IPS-15b (cell line): ENCODE measurements around the gene UFM1.
"Not testable (repeated sequence)": the region's sequence is repeated elsewhere in the genome, so short reads cannot be mapped to it uniquely, and the experiment has no call there.

Source experiments
- H3K27me3 ChIP-seq: one replicate; pipeline ENCODE4 v1.6.1; 2013; ENCODE audit warnings: low read length; ENCODE audit not compliant: control insufficient read depth, insufficient read depth
- H3K36me3 ChIP-seq: one replicate; pipeline ENCODE4 v1.6.1; 2013; ENCODE audit warnings: low read length; ENCODE audit not compliant: control insufficient read depth, insufficient read depth
- H3K4me1 ChIP-seq: one replicate; pipeline ENCODE4 v1.6.1; 2013; ENCODE audit warnings: mild to moderate bottlenecking, low read length; ENCODE audit not compliant: control insufficient read depth, insufficient read depth
- H3K4me3 ChIP-seq: one replicate; pipeline ENCODE4 v1.5.1; 2013; ENCODE audit warnings: low read depth, low read length
- H3K9ac ChIP-seq: one replicate; pipeline ENCODE4 v1.6.1; 2013; ENCODE audit warnings: low read depth, mild to moderate bottlenecking, low read length
- H3K9me3 ChIP-seq: one replicate; pipeline ENCODE4 v1.6.1; 2013; ENCODE audit warnings: mild to moderate bottlenecking, low read length; ENCODE audit not compliant: control insufficient read depth, insufficient read depth

UFM1 gene

DNA sequence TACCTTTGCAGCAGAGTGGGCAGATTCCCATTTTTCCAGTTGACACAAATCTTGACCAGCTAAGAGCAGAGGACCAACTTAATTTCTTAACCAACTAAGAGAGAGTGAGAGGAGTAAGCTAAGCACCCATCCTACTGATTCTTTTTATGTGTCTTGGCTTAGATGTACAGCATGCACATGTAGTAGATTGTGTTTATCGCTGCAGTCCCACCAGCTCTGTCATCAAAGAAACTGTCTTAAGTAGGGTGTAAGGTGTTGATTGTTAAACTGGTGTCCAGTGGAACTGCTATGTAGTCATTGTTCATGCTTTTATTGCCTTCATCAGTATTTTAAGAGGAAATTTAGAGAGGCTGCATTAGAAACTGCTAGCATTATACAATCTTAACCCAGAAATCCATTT is 9.0 kb upstream of the UFM1 start:
- Histone ChIP-seq H3K4me3 (no peak overlapping the region), H3K27me3 (no peaks in the 10 kb centered on the region), H3K36me3 (no peaks in the 10 kb centered on the region), H3K9ac (no peak overlapping the region), H3K9me3 (no peaks in the 10 kb centered on the region), H3K4me1 (peaks cover 11% of the 10 kb centered on the region)

DNA sequence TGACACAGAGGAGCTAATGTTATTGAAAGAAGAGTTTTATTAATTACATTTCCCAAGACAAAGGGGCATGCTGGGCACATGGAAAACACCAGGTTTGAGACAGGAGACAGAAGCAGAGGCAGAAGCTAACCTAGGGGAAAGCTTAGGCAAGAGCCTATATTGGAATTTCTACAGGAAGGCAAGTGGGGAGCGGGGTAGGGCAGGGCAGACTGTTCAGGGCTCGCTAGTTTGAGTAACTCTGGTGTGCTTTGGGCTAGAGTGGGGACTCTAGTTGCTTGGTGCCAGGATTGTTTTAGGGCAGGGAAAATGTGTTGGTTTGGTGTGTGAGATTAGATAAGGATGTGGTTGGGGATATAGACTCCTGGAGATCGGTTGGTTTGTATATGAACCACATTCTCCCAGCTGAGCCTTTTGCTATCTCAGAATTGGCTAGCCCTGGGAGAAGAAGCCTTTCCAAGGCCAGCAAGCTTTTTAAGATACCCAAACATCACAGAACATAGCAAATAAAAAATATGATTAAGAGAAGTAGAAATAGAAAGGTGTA is 8.4 kb upstream of the UFM1 start:
- no peaks in the 10 kb centered on the region for H3K27me3 ChIP-seq
- no peaks in the 10 kb centered on the region for H3K36me3 ChIP-seq
- no peak overlapping the region for H3K9ac ChIP-seq
- H3K4me3 ChIP-seq = no peak overlapping the region
- peaks cover 10% of the 10 kb centered on the region for H3K4me1 ChIP-seq
- no peaks in the 10 kb centered on the region for H3K9me3 ChIP-seq

DNA sequence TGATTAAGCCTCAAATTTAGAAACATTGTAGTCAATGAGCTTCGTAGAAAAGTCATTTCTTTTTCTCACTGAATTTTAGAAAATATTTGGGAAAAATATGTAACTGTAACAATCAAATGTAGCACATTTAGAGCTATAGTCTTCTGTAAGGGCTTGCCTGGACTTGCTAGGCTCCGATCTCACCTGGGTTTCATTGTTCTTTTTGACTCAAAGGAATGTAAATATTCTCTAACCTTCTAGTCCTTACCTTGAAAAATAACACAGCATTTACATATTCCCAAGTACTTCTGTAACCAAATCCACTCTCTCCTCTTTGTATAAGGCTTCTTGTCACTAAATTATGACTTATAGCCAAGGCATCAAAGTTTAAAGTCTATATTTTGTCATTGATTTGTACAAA is 2.9 kb upstream of the UFM1 start:
- Histone ChIP-seq H3K27me3 (no peaks in the 10 kb centered on the region), H3K9ac (no peak overlapping the region), H3K4me1 (peaks cover 22% of the 10 kb centered on the region), H3K9me3 (no peaks in the 10 kb centered on the region), H3K36me3 (no peaks in the 10 kb centered on the region), H3K4me3 (no peak overlapping the region)

DNA sequence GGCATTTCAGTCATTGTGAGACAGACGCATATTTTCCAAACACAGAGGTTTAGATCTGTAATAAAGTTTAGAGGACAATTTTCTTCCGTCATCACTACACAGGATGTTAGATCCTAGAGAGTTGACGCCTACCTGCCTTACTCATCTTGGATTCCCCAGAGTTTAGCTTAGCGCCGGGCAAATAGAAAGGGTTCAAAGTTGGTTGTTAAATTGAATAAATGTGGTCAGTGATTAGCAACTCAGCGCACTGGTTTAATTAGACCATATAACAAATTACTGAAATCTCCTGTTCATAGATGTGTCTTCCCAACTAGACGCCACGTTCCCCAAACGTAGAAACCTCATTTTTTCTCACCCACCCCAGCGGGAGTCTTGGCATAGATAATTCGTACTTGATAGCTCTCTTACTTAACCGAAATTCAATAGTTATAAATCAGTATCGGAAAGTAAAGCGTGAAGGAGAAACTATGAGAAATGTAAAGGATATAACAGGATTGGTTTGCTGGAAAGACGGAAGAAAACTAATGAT is 726 bp upstream of the UFM1 start:
- peaks cover 2% of the 10 kb centered on the region for H3K36me3 ChIP-seq
- peak overlapping the region; percentile 76 for H3K4me3 ChIP-seq
- peaks cover 22% of the 10 kb centered on the region for H3K4me1 ChIP-seq
- H3K9me3 ChIP-seq = no peaks in the 10 kb centered on the region
- peak overlapping the region; percentile 61 for H3K9ac ChIP-seq
- no peaks in the 10 kb centered on the region for H3K27me3 ChIP-seq

DNA sequence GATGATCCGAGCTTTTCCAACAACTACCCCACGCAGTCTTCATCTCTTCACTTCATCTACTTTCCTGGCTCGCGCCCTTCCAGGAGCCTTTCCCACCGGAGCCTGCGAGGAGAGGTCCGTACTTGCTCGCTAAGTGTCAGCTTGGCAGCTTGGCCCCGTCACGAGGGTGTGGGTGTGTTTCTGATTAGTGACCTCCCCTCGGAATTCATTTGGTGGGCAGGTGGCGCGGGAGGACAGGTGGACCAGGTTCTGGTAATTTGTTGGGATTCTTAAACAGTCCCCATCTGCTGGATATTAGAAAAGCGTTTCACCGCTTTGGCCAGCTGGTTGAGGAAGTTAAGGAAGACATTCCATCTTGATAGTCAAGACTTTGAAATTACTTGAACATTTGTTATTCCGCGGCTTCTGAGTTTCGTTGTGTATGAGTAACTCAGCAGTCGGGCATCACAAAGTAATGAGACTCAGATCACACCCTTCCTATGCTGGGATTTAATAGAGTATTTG is 515 bp downstream of the UFM1 start:
- peaks cover 22% of the 10 kb centered on the region for H3K4me1 ChIP-seq
- no peaks in the 10 kb centered on the region for H3K27me3 ChIP-seq
- peak overlapping the region; percentile 97 for H3K4me3 ChIP-seq
- H3K9me3 ChIP-seq = no peaks in the 10 kb centered on the region
- peak overlapping the region; percentile 90 for H3K9ac ChIP-seq
- peaks cover 2% of the 10 kb centered on the region for H3K36me3 ChIP-seq

DNA sequence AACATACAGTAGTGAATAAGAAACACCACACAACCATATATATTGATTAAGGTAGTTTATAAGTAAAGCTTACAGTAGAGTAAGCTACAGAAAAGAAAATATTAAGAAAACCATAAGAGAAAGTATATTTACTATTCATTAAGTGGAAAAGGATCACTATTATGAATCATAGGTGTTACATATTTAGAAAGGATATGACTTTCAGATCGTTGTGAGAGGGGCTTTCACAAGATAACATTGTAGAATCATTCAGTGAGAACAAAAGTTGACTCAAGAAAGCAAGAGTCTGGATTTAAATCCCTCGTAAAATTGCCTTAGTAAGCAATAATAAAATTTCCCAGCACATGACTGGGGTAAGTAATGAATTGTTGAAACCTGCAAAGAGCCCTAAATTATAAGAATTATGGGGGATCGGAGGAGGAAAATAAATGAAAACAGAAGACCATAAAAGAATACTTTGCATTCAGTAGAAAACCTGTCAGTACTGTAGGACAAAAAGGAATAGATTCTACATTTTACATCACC is 6.0 kb downstream of the UFM1 start:
- Histone ChIP-seq H3K9me3 (no peaks in the 10 kb centered on the region), H3K4me3 (no peak overlapping the region), H3K27me3 (no peaks in the 10 kb centered on the region), H3K36me3 (peaks cover 2% of the 10 kb centered on the region), H3K4me1 (peaks cover 5% of the 10 kb centered on the region), H3K9ac (no peak overlapping the region)

DNA sequence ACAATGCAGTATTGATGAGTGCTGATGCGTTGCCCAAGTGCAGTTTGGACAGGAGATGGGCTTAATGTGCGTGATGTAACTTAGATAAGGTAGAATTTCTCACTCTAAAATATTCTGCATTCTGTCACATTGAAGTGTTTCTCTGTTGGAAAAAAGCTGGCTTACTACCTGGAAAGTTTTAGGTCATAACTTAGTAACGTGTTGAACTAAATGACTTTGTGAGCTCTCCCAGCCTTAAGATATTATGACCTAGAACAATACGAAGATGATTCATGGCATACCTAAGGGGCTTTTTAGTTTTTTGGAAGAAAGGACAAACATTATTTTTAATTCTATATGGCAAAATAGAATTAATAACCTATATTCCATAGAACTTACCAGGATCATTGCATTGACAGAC is 9.0 kb downstream of the UFM1 start:
- peaks cover 1% of the 10 kb centered on the region for H3K36me3 ChIP-seq
- no peaks in the 10 kb centered on the region for H3K9me3 ChIP-seq
- H3K9ac ChIP-seq = no peak overlapping the region
- no peaks in the 10 kb centered on the region for H3K27me3 ChIP-seq
- no peak overlapping the region for H3K4me3 ChIP-seq
- no peaks in the 10 kb centered on the region for H3K4me1 ChIP-seq

DNA sequence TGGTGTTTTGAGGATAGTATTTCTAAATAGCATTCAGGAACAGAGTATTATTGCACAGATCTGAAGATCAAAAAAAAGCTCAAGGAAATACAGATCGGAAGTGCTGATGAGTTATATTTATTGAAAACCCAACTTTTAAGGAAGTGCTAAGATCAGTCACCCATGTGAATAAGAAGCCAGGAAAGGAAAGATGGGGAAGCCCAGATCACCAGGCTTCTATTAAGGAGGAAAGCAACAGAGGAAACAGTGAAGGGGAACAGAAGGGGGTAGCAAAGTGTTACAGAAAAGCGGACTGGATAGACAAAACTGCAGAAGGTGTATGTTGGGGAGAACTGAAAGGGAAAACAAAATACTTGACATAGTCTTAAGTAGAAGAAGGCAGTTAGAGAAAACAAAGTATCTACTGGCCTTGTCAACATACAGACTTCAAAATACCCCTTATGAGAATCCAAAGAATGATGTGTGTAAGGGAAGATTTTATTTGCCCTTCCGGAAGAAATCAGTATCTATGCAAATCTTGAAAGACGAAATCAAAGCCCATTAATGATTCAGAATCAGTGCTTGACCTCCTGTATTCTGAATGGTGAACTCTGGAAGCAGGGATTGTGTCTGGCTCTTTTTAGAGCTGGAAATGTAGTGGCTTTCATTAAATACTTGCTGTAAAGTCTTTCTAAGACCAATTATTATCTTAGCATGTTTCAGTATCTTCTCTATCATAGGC is 12.1 kb downstream of the UFM1 start:
- no peaks in the 10 kb centered on the region for H3K36me3 ChIP-seq
- H3K9me3 ChIP-seq = no peaks in the 10 kb centered on the region
- H3K27me3 ChIP-seq = no peaks in the 10 kb centered on the region
- H3K4me1 ChIP-seq = no peaks in the 10 kb centered on the region
- H3K4me3 ChIP-seq = no peak overlapping the region
- no peak overlapping the region for H3K9ac ChIP-seq

DNA sequence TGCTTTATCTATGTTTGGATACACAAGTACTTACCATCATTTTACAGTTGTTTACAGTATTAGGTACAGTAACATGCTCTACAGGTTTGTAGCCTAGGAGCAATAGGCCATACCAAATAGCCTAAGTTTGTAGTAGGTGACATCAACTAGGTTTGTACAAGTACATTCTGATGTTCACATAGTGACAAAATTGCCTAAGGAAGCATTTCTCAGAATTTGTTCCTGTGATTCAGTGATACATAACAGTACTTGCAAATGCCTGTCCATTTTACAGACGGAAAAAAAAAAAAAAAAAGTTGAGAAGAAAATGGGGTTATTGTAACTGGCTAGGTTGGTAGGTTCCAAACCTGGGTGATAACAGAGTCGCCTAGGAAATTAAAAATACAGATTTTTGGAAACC is 13.6 kb downstream of the UFM1 start:
- no peaks in the 10 kb centered on the region for H3K9me3 ChIP-seq
- H3K36me3 ChIP-seq = no peaks in the 10 kb centered on the region
- H3K9ac ChIP-seq = no peak overlapping the region
- H3K4me1 ChIP-seq = no peaks in the 10 kb centered on the region
- H3K27me3 ChIP-seq = no peaks in the 10 kb centered on the region
- H3K4me3 ChIP-seq = no peak overlapping the region

DNA sequence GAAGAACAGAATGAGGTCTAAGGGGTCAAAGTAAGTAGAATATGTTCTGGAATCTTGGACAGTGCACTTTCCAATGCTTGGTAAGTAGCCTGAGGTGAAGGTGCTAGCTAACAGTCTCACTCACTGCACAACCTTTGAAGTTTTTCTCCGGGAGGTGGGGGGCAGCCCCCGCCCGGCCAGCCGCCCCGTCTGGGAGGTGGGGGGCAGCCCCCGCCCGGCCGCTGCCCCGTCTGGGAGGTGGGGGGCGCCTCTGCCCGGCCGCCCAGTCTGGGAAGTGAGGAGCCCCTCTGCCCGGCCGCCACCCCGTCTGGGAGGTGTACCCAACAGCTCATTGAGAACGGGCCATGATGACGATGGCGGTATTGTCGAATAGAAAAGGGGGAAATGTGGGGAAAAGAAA is 14.1 kb downstream of the UFM1 start:
- not testable (repeated sequence) for H3K27me3 ChIP-seq, H3K36me3 ChIP-seq, H3K9me3 ChIP-seq, H3K4me3 ChIP-seq, H3K9ac ChIP-seq, H3K4me1 ChIP-seq

DNA sequence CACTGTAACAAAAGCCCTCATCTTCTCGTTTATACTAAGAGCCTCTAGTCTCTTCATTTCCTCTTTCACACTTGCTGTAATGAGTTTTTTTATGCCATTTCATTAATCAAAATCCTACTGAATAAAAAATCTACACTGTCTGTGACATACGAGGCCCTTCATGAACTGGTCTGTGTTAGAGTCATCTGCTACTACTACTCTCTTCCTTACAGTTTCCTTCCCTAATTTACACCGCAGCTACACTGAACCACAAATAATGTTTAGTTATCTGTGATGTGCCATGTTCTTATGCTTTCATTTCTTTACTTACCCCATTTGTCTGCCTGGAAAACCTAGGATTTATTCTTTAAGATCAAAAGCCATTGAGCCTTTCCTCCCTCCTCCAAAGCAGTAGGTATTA is 16.0 kb downstream of the UFM1 start:
- no peak overlapping the region for H3K9ac ChIP-seq
- H3K9me3 ChIP-seq = no peaks in the 10 kb centered on the region
- no peak overlapping the region for H3K4me3 ChIP-seq
- H3K27me3 ChIP-seq = no peaks in the 10 kb centered on the region
- no peaks in the 10 kb centered on the region for H3K36me3 ChIP-seq
- no peaks in the 10 kb centered on the region for H3K4me1 ChIP-seq
